ENCODE measurements around the gene CUBN.

GRCh38 chr10:17001961-17002749 lies 127.5 kb downstream of the CUBN start:
- TF ChIP-seq CTCF (conservative IDR thresholded peaks at IDR 0.05) (no peak), ZFX (IDR thresholded peaks at IDR 0.05) (no peak)
